ENCODE measurements around the gene SLC27A4. TPM values are rescaled to one million over a fixed set of nuclear protein-coding genes. Genes with fewer than 3 reads are reported as not detected.

The SLC27A4 gene
- 16.0 and 29.9 TPM in 2 replicates for total RNA-seq

DNA sequence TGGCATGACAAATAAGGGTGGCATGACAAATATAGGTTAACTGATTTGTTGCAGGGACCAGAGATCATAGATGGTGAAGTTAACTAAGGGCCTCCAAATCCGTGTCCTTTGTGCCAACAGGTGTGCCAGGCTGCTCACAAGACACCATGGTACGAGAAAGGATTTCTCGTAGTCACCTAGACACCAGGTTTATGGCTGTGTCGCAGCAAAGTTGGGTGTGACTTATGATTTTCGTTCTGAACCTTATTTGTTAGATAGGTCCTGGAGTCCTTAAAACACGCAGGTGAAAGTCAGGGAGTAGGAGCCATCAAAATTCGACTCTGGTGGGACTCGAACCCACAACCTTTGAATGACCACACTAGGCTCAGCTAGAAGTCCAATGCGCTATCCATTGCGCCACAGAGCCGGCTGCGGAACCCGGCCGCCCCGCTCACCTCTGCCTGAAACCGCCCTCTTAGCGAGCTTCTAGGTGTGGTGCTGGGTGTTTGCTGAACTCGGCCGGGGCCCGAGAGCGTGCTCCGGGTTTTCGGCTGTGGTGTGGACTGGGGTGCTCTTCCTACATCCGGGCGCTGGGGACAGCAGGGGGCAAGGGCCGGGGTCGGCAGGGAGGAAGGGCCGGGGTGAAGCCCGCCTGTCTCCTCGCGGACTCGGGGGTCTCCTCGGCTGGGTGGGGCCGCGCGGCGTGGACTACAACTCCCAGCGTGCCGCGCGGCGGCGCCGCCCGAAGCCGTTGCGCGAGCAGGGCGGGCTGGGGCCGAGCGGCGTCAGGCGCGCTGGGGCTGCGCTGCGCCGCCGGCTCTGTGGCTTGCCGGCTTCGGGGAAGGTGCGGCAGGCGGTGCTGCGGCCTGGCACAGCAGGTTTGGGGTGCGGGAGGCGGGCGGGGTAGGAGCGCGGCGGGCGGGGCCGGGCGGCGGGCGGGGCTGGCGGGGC, at the start of gene SLC27A4:
SLC27A4 (plus strand) TSS at position 767 of the 930 bp plus-strand sequence. CDS start 2,606 bp downstream, outside the sequence.

DNA sequence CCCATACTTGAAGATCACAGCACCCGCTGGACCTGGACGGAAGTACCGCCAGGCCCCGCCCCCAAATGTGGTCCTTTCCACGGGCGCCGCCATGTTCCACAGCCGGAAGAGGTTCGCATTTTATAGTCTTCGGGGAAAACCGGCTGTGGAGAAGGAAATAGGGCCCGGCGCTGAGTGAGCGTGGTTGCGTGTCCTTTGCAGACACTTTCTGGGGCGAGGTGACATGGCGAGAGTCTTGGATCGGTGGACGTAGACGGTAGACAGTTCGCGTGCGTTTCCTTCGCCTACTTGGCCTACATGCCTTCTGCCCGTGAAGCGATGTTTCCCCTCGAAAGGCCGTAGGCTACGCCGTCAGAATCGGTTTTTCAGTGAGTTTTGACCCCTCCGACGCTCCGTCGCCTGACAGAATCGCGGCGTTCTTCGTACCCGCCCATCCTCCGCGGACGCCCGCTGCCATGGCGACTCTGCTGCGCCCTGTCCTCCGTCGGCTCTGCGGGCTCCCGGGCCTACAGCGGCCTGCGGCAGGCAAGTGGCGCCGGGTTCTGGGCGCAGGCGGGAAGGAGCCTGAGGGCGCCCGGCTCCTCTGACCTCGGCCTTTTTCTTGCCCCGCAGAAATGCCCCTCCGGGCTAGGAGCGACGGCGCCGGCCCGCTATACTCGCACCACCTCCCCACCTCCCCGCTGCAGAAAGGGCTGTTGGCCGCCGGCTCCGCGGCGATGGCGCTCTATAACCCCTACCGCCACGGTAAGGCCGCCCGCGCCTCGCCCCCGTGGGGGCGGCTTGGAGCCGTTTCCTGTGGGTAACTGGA, 17.7 kb upstream of the SLC27A4 start, which contains the start of the genes COQ4 and TRUB2:
COQ4 (plus strand) TSS at position 436 of the 808 bp plus-strand sequence; CDS start at position 456, 20 bp downstream.
TRUB2 (minus strand) TSS at position 44 of the 808 bp plus-strand sequence; CDS start at position 5, 39 bp downstream.

DNA sequence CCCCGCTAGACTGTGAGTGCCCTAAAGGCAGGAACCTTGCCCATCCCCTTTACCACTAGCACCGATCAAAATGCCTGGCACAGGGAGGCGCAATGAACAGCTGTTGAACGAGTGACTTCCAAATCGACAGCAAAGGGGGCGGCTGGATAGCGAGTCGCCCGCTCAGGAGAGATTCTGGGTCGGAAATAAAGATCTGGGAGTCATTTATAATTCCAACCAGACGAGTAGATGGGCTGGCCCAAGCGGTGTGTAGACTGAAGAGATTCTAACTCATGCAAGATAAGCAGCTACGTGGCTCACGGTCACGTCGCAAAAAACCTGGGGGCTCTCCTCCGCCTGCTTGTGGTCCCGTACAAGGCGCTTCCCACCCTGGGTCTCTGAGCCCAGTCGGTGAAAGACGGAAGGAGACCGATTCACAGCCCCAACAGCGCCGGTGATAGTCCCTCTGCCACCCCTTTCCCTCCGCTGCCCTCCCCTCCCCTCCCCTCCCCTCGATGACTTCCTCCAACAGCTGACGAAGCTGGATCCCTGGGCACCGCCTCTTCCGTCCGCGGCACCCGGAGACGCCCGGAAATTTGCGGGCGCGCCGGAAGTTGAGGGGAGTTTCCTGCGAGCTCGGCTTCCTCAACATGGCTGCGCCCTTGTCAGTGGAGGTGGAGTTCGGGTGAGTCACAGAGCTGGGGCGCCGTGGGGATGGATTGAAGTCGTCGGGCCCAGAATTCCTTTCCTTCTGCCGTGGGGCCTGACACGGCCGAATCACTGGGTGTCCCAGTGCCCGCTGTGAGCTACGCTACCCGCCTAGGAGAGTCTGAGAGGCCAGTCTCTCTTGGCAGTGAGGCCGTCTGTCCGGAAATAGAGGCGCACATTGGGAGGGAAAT, 30.7 kb downstream of the SLC27A4 start, which contains the start of gene URM1:
URM1 (plus strand) TSS at position 623 of the 878 bp plus-strand sequence; CDS start at position 630, 7 bp downstream.

Other genes with a start within 250 kb of the SLC27A4 start
- 75.7 and 110 TPM in 2 replicates for gene PTGES2, start 212.8 kb upstream of the SLC27A4 start, total RNA-seq
- gene LCN2, start 191.1 kb upstream of the SLC27A4 start, total RNA-seq, result not detected in 2 replicates
- 30.9 and 37.3 TPM in 2 replicates for gene BBLN, start 180.3 kb upstream of the SLC27A4 start, total RNA-seq
- gene CIZ1, start 149.0 kb upstream of the SLC27A4 start, total RNA-seq, result 35.8 and 49.4 TPM in 2 replicates
- 1.9 and 5.8 TPM in 2 replicates for gene DNM1, start 137.1 kb upstream of the SLC27A4 start, total RNA-seq
- gene GOLGA2, start 64.5 kb upstream of the SLC27A4 start, total RNA-seq, result 124 and 137 TPM in 2 replicates
- gene SWI5, start 64.3 kb upstream of the SLC27A4 start, total RNA-seq, result 34.5 and 35.3 TPM in 2 replicates
- gene TRUB2, start 18.1 kb upstream of the SLC27A4 start, total RNA-seq, result 18.8 and 24.4 TPM in 2 replicates
- 16.9 and 21.8 TPM in 2 replicates for gene COQ4, start 17.7 kb upstream of the SLC27A4 start, total RNA-seq
- gene URM1, start 30.8 kb downstream of the SLC27A4 start, total RNA-seq, result 47.5 and 47.8 TPM in 2 replicates
- gene CERCAM, start 80.3 kb downstream of the SLC27A4 start, total RNA-seq, result 338 and 365 TPM in 2 replicates
- 32.7 TPM in 2 replicates for gene ODF2, start 115.5 kb downstream of the SLC27A4 start, total RNA-seq
- gene GLE1, start 164.2 kb downstream of the SLC27A4 start, total RNA-seq, result 21.2 and 23.4 TPM in 2 replicates
- gene SPTAN1, start 212.1 kb downstream of the SLC27A4 start, total RNA-seq, result 320 and 359 TPM in 2 replicates